NCI-H1694 treated with DMSO at 0.1 percent for 48 hours (cell line): ENCODE results near the gene TRPM8.
"Not testable (repeated sequence)": the region's sequence is repeated elsewhere in the genome, so short reads cannot be mapped to it uniquely, and the experiment has no call there.

Experiments used
- DNase-seq: peaks from one replicate; lab custom pipeline; 2025; lab: John Stamatoyannopoulos, UW

TRPM8 gene

DNA sequence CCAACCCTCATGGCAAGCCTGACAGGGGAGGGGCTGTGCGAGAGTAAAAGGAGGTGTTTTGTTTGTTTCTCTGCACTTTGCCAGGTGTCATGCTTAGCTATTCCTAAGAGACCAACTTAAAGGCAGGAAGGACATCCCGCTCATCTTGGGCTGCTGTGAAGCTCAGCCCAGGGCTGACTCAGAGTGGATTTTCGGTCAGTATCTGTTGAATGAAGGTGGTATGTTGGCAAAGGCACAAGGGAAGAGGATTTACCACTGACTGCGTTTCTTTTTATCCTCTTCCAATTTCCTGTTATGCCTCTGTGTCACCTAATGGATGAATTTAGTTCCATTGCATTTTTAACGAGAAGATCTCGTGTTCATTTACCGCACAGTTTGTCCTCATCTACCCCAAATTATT lies 18.9 kb downstream of the TRPM8 start:
- DNase-seq = no peak

- DNase-seq = no peak
These were observed 21.6 kb downstream of the TRPM8 start for GRCh38 chr2:233938676-233939370.

GRCh38 chr2:233940376-233941276 lies 23.5 kb downstream of the TRPM8 start:
- no peak for DNase-seq

DNA sequence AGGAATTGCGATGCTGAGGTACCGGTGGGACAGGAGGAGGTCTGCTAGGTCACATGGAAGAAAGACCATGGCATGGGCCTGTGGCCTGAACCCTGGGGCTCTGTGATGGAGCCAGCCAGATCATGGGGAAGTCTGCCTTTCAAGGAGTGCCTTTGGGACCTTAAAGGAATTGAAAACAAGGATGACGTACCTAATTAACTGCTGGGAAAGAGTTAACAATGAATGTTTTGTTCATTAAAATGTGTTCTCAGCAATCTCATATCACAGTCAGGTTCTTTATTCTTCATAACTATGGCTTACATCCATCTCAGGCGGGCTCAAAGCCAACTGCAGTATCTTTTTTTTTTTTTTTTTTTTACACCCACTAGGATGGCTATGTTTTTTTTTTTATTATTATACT lies 25.6 kb downstream of the TRPM8 start:
- DNase-seq = no peak

- DNase-seq = no peak
These were observed 27.1 kb downstream of the TRPM8 start for GRCh38 chr2:233944269-233944668.

- no peak for DNase-seq
These were observed 27.5 kb downstream of the TRPM8 start for GRCh38 chr2:233944722-233945121.

DNA sequence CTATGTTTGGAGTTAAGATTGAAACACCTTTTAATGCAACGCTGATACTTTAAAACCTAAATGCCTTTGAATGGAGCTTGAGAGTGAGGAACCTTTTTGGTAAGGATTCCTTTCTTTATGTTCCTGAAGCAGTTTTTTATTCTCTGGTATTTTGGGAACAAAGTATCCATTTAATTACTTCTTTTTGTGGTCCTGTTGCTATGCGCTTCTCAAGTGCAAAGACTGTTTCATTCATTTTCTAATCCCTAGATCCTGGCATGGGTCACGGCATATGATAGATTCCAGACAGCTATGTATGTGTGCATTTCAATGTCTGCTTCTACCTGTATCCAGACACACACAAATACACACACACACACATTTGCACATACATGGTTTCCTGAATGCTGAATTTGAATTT lies 28.0 kb downstream of the TRPM8 start:
- no peak for DNase-seq

GRCh38 chr2:233950078-233950825 lies 33.1 kb downstream of the TRPM8 start:
- DNase-seq = no peak

- DNase-seq = no peak
These were observed 35.2 kb downstream of the TRPM8 start for GRCh38 chr2:233952335-233952734.

- no peak for DNase-seq
These were observed 36.1 kb downstream of the TRPM8 start for GRCh38 chr2:233953087-233953801.

DNA sequence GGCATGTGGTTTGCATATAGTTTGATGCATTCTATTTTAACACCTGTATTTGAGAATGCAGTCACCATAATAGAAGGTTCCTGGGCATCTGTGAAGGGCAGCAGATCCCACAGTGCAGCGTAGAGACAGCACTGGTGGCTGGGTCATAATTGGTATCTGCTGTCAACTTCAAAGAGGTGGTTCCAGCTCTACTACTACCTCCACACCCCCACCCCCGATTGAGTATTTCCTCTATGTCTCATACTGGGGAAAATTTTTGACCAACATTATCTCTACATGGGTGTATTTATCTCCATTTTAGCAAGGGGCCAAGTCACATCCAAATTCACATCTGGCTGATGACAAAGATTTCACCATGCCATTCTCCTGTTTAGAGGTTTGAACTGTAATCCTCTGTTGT lies 43.0 kb downstream of the TRPM8 start:
- no peak for DNase-seq

DNA sequence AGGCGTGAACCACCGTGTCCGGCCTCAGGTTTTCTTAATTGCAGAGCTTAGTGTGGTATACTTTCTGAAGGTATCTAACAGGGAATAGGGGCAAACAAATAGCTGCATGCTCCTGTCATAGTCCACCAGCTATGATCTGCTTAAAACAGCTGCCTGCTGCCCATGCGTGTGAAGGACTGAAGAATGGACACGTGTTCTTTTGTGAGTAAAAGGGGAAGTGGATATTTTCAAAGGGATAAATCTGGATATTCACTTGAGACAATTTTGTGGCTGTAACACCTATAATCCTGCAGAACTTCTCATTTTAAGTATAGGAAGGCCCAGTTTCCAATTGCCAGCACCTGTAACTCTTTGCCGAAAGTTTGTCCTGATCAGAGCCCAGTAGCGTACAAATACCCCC lies 44.7 kb downstream of the TRPM8 start:
- DNase-seq = no peak

DNA sequence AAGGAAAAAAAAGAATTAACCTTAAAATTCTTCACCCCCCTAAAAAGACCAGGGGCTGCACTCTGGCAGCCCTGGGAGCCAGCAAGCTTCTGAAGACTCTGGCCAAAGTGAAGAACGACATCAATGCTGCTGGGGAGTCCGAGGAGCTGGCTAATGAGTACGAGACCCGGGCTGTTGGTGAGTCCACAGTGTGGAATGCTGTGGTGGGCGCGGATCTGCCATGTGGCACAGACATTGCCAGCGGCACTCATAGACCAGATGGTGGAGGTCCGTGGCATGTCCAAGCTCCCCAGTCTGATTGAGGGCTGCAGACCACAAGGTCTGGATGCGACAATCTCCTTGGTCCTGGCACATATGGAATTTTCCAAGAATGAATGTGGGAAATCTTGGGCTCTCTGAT lies 47.4 kb downstream of the TRPM8 start:
- no peak for DNase-seq

GRCh38 chr2:233965032-233965603 lies 47.9 kb downstream of the TRPM8 start:
- no peak for DNase-seq

GRCh38 chr2:233965646-233966045 lies 48.5 kb downstream of the TRPM8 start:
- not testable (repeated sequence) for DNase-seq

- peak; percentile 25 for DNase-seq
These were observed 49.2 kb downstream of the TRPM8 start for GRCh38 chr2:233966388-233966787.

DNA sequence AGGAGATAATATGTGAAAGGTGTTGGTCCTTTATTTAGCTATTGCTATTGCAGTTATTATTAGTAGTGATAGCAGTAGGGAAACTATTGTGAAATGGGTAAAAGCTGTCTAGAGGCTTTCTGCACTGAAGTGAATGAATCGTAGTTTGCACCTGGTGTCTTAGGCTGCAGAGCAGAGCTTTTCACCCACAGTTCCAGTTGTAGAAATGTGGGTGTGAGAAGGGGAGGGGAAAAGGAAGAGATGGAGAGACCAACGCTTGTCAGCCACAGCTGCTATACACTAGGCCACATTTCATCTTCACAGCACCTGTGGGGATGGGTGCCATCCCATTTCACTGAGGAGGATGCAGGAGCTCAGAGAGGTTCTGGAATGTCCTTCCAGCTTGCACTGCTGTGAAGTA lies 50.0 kb downstream of the TRPM8 start:
- no peak for DNase-seq

DNA sequence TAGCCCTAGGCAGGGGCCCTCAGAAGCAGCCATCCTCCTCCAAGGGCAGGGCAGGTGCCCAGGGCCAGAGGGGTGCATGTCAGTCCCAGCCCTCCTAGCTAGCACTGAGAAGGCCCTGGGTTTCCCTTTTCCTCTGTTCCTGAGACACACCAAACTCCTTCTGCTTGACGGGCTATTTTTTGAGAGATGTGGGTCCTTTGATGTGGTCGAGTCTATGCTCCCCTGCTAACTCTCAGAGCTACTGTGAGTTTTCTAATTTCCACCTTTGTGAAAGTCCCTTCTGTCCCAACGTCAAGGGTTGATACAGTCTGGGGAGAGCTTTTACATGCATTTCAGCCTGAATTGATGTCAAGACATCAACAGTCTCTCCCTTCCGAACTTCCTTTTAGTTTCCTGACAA lies 51.4 kb downstream of the TRPM8 start:
- DNase-seq = no peak

- not testable (repeated sequence) for DNase-seq
These were observed 55.3 kb downstream of the TRPM8 start for GRCh38 chr2:233972460-233972859.

- DNase-seq = no peak
These were observed 55.9 kb downstream of the TRPM8 start for GRCh38 chr2:233972941-233973575.

DNA sequence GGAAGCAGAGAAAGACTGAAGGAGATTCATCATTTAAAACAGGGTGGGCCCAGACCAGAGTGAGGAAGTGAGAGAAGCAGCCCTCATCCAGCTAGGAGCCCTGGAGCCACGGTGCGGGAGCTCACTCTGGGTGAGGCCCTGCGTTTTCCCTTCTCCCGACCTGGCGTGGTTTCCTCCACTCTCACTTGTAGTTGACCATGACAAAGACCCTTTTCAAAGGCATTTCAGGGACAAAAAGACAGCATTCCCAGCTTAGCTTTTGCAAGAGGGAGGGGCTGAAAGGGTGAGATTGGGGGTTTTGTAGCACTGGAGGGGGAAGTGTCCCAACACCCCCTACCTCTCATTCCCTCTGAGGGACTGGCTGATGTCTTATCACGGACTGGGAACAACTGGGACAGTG lies 56.6 kb downstream of the TRPM8 start:
- no peak for DNase-seq
